ENCODE data around the gene STARD3.

DNA sequence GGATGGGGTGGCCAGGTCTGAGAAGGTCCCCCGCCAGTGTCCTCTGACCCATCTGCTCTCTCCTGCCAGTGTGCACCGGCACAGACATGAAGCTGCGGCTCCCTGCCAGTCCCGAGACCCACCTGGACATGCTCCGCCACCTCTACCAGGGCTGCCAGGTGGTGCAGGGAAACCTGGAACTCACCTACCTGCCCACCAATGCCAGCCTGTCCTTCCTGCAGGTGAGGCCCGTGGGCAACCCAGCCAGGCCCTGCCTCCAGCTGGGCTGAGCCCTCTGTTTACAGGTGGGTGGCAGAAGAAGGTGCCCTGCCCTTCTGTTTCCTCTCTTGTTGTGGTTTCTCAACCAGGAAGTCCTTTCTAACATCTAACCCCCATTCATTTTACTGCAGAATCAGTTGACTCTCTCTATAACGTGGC lies 70.0 kb downstream of the STARD3 start:
- no peak for TF ChIP-seq EZH2phosphoT487 (IDR thresholded peaks at IDR 0.05; ENCODE audit: borderline replicate concordance)
- TF ChIP-seq, protein P1, sequence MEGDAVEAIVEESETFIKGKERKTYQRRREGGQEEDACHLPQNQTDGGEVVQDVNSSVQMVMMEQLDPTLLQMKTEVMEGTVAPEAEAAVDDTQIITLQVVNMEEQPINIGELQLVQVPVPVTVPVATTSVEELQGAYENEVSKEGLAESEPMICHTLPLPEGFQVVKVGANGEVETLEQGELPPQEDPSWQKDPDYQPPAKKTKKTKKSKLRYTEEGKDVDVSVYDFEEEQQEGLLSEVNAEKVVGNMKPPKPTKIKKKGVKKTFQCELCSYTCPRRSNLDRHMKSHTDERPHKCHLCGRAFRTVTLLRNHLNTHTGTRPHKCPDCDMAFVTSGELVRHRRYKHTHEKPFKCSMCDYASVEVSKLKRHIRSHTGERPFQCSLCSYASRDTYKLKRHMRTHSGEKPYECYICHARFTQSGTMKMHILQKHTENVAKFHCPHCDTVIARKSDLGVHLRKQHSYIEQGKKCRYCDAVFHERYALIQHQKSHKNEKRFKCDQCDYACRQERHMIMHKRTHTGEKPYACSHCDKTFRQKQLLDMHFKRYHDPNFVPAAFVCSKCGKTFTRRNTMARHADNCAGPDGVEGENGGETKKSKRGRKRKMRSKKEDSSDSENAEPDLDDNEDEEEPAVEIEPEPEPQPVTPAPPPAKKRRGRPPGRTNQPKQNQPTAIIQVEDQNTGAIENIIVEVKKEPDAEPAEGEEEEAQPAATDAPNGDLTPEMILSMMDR (conservative IDR thresholded peaks at IDR 0.05; ENCODE audit: low read length) = no peak
